Measurements from ENCODE around the gene RPL18A.

The RPL18A gene

DNA sequence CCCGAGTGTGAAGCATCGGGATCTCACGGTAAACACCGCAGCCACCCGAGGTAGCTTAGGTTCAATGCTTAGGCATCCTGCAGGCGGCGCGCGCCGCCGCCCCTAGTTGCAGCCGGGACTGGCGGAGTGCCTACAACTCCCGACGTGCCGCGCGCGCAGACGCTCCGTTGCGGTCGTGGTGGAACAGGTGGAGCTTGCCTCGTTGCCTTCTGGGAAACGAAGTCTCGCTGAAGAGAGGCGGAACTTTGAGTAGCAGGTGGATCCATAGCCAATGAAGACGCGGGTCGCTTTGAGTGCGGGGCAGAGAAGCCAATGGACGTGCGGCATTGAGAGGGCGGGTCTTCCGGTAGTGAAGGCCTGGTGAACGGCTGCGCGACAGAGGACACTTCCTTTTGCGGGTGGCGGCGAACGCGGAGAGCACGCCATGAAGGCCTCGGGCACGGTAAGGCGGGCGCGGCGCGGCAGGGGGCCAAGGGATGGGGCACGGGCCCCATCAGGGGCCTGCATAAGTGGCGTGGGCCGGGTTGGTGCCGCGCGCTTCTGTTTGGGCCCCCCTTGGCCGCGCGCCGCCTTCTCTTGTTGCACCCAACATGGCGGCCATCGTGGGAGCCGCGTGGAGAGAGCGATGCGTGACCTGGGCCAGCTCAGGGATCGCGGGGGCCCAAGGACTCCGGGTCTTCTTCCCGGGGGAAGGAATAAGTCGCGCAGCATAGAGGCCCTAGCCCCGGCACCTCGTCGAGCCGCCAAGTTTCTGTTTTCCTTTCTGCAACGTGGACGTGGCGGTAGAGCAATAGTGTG lies at the start of gene RPL18A:
Gene RPL18A (plus strand): TSS at position 378 of the 798 bp plus-strand sequence. CDS start 47 bp downstream, at position 425.
- DNase-seq (ENCODE audit: low spot score), result peak; percentile 100

DNA sequence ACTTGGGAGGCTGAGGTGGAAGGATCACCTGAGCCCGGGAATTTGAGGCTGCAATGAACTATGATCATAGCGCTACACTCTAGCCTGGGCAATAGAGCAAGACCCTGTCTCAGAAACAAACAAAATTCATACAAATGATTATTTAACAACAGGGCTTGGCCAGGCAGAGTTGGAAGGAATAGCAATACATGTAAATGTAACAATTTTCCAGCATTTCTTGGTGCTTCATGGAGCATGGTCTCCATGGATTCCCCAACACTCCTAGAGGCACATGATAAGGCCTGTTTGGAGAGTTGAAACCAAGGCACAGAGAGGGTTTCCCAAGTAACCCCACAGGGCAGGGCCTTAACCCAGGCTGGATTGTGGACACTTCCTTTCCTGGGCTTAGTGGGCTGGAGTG lies 48.6 kb upstream of the RPL18A start:
- no peak for DNase-seq (ENCODE audit: low spot score)

DNA sequence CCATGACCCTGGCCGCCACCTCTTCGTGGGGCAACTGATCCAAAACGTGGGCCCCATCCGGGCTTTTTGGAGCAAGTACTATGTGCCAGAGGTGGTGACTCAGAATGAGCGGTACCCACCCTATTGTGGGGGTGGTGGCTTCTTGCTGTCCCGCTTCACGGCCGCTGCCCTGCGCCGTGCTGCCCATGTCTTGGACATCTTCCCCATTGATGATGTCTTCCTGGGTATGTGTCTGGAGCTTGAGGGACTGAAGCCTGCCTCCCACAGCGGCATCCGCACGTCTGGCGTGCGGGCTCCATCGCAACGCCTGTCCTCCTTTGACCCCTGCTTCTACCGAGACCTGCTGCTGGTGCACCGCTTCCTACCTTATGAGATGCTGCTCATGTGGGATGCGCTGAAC lies 48.0 kb upstream of the RPL18A start:
- DNase-seq (ENCODE audit: low spot score), result no peak

DNA sequence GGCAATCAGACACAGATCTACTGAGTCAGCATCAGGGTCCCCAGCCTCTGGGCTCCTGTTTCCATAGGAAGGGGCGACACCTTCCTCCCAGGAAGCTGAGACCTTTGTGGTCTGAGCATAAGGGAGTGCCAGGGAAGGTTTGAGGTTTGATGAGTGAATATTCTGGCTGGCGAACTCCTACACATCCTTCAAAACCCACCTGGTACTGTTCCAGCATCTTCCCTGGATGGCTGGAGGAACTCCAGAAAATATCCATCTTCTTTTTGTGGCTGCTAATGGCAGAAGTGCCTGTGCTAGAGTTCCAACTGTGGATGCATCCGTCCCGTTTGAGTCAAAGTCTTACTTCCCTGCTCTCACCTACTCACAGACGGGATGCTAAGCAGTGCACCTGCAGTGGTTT lies 47.6 kb upstream of the RPL18A start:
- DNase-seq (ENCODE audit: low spot score), result no peak

DNA sequence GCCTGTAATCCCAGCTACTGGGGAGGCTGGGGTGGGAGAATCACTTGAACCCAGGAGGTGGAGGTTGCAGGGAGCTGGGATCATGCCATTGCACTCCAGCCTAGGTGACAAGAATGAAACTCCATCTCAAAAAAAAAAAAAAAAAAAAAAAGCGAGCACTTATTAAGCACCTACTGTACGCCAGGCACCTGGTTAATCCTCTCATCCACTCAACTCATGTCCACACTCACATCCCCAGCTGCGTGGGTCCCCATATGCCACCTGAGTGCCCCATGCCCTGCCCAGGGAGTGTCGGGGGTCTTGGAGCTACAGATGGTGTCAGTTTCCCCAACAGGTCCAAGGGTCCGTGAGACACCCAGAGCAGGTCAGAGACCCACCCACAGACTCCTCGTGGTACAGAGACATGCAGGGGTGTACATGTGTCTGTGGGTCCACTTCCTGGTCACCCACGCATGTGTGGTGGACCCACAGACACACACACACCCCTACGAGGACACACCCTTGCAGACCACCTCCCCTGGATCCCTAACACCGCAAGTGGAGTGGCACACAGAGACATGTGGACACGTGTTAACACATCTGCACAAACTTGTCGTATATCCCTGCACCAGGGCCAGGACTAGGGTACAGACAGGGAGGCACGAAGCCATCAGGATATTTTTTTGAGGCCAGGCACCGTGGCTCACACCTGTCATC lies 41.9 kb upstream of the RPL18A start:
- no peak for DNase-seq (ENCODE audit: low spot score)

DNA sequence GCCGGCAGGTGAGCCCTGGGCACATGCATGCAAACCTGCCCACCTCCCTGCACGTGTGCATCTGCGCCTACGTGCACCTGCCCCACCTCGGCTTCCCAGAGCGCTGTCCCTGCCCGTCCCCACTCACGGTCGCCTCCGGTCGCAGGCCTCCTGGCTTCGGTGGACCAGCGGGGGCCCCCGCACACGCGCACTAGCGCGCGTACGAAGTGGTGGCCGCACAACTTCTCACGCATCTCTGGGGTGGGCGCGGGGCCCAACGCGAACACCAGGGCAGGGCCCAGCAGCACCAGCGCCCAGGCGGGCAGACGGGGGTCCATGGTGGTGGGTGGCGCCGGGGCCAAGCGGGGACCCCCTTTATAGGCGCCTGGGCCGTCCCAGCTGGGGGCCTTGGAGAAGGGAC lies 38.5 kb upstream of the RPL18A start, which contains the start of gene INSL3:
Gene INSL3 (minus strand): TSS at position 330 of the 400 bp plus-strand sequence. CDS start 13 bp downstream, at position 317.
- DNase-seq (ENCODE audit: low spot score), result no peak

DNA sequence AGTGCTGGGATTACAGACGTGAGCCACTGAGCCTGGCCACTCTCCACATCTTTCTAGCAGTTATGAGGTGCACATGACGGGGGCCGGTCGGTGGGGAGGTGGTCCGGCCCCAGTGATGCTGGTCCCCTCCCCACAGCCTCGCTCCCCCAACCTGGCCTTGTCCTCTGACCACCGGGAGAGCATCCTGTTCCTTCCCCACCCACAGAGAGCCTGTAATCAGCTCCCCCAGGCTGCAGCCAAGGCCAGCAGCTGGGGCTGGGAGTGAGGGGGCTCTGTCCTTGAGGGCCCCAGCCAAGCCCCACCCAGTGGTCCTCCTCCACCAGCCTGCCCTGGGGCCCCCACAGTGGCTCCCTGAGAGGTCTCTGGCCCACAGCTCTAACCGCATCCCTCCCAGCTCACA lies 35.4 kb upstream of the RPL18A start:
- no peak for DNase-seq (ENCODE audit: low spot score)

DNA sequence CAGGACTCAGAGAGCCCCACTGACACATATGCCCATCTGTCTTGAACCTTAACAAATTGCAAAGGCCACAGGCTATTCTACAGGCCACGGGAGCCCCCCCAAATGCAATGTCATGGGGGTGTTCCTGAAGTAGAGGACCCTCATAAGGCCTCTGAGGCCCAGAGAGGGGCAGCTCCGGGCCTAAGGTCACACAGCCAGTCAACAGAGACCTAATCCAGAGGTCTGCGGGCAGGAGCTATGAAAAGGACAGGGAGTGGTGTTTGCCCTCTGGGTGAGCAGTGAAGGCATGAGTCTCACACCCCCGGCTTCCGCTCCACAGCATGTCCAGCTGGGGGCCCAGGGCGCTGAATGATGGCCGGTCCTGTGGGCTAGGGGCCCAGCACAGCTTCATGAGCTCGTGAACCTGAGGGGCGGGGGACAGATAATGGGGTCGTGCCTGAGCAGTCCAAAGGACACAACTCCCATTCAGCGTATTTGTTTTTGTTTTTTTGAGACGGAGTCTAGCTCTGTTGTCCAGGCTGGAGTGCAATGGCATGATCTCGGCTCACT lies 33.1 kb upstream of the RPL18A start:
- DNase-seq (ENCODE audit: low spot score), result no peak

DNA sequence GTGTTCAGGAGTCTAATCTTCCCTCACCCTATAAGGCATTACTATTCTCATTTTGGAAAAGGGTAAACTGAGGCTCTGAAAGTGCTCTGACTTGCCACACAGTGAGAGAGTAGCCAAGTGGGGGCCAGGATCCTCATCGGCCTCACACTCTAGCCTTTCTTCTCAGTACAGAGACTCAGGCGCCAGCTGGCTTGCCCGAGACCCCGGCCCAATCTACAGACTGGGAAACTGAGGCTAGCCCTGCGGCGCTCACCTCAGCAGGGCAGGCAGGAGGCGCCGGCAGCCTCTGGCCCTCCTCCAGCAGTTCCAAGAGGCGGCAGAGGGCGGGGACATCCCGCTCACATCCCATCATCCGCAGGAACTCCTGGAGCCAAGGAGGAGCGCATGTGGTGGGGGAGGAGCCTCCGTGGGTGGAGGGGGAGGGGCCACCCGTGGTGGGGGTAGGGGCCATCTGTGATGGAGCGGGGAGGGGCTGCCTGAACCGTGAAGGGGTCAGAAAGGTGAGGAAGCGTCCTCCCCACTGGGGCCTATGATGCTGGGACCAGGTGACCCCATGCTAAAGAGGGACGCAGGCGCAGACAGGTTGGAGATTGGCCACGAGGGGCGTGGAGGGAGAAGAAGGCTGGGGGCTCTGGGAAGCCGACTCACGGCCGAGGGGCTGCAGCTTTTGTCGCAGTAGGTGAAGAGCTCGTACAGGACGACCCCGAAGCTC lies 29.7 kb upstream of the RPL18A start:
- no peak for DNase-seq (ENCODE audit: low spot score)

DNA sequence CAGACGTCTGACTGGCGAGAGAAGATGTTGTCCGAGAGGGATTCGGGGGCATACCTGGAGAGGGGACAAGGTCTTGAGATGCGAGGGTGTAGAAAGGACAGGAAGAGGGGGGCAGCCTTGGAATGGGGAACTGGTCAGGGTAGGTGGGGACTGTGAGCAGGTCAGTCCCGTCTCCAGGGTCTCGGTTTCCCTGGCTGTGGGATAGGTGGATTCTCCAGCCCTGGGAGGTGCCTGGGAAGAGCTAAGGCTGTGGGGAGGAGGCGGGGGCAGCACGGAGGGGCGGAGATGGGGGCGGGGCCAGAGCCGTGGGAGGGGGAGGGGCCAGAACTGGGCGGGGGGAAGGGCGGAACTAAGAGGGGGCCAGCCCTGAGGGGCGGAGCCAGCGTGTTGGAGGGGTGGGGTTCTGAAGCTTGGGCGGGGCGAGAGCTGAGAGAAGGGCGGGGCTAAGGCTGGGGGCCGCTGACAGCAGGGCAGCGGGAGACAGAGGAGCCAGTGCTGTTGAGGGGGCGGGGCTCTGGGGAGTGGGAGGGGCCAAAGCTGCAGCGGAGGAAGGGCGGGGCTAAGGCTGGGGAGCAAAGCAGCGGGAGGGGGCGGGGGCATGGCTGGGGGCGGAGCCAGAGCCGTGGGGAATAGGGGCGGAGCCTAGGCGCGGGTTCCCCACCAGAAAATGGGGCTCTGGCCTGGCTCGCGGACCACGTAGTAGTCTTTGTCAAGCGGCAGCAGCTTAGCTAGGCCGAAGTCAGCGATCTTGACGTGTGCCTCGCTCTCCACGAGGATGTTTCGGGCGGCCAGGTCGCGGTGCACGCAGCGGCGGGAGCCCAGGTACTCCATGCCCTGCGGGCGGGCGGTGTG lies 28.9 kb upstream of the RPL18A start:
- DNase-seq (ENCODE audit: low spot score), result no peak

DNA sequence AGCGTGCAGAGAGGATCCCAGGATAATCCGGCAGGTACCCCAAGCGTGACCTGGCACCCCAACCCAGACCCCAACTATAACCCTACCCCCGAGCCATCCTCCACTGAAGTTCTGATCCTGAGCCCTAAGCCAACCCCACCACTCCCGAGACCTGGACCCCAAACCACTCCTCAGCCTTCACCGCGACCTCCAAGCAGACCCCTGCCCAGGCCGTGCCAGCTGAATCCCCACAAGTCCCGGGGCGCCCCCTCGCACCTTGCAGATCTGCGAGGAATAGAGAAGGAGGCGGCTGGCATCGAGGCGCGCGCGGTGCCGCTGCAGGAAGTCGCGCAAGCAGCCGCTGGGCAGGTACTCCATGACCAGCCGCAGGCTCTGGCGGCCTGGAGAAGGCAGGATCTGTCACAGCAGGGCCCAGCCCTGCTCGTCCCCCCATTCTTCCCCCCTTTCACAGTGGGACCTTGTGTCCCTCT lies 28.3 kb upstream of the RPL18A start:
- DNase-seq (ENCODE audit: low spot score), result no peak

DNA sequence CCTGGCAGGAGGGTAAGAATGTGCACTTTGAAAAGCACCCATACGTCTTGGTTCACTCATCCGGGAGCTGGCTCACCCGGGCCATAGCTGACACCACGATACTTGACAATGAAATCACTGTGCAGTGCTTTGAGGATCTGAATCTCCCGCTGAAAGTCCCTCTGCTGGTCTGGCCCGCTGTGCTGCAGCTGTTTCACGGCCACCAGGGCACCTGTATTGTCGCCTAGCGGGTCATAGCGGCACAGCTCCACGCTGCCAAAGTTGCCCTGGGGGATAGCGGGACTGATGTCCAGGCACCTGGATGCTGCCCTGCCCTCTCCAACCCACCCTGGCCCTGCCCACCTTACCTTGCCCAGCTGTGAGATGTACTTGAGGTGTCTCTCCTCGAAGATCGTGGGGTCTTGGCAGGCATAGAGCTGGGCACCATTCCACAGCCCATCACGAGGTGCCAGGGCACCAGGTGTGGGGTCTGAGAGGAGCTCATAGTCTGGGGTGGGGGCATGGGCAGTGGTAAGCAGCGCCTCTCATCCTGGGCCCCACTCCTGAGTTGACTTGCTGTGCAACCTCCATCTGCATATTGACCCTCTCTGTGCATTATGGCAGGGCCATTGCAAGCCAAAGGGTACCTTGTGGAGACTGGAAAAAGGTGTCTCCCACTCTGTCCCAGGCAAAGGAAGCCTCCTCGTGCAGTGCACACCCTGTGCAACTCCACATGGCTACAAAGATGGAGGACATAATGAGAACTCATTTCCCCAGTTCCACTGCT lies 27.1 kb upstream of the RPL18A start:
- DNase-seq (ENCODE audit: low spot score), result no peak

DNA sequence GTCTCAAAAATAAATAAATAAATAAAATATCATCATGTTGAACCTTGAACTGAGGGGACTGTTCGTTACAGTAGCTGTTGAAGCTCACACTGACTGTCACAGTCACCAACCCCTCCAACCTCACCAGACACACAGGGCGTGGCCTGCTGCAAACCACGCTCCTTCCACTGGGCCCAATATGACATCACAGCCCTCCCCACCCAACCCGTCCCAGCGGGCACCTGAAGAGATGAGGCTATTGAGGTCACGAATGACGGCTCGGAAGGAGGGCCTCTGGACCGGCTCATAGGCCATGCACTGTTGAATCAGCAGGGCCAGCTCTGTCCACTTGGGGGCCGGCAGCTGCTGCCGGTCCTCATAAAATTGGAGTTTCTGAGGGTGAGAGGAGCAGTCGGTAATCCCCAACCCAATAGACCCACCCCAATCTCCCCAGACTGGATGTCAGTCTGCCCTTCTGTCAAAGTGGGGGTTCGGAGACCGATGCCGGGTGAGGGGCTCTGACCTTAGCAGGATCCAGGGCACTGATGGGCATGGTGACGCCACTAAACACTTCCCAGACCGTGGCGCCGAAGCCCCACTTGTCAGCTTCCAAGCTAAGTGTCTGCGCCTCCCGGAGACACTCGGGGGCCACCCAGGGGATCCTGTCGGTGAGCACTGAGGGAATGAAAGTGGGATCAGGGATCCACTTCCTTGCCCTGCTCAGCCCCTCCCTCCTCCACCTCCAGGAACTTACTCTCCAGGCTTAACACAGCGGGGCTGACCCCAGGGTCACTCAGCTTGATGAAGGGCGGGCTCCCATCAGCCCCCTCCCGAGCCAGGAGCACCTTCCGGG lies 25.1 kb upstream of the RPL18A start:
- DNase-seq (ENCODE audit: low spot score), result no peak

DNA sequence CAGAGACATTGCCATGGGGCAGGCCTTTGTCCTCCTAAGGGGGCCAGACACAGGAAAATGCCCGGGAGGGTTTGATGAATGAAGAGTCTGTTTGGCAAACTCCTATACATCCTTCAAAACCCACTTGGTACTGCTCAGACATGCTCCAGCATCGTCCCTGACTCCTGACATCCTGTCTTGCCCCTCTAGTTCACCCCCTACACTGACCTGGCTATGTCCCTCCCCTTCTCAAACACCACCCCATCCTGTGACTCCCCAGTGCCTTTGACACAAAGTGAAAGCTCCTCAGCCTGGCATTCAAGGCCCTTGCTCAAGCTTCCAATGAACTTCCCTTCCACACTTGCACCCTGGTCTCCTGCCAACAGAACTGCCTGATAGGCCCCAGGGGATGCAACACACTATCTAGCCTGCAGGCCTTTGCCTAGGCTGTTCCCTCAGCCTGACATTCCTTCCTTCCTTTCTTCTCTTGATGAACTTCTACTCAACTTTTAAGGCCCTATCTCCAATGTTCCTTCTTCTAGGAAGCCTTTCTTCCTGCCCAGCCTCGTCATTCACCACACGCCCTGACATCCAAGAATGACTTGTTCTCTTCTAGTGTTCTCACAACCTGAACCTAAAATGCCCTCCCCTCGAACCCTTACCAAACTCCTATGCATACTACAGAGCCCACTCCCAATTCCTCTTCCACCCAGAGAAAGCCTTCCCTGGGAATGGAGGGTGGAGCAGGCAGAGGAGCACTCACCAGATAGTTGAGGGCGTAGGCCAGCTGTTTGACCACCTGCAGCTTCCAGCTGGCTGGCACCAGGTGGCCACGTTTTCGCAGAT lies 24.3 kb upstream of the RPL18A start:
- DNase-seq (ENCODE audit: low spot score), result no peak

DNA sequence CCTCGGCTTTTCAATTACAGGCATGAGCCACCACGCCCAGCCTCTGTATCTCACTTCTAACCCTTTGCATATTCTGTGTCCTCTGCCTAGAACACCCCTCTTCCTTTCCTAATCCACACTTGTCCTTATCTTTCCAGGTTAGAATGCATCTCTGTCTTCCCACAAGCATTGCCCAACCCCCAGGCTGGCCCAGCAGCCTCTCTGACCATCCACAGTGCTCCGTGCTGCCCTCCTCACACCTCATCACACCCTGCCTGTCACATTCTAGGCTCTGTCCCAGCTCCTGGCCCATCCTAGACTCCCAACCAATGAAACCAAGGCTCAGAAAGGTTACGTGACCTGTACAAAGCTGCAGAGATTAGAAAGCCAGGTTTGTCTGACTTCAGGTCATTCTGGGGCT lies 23.2 kb upstream of the RPL18A start:
- no peak for DNase-seq (ENCODE audit: low spot score)

DNA sequence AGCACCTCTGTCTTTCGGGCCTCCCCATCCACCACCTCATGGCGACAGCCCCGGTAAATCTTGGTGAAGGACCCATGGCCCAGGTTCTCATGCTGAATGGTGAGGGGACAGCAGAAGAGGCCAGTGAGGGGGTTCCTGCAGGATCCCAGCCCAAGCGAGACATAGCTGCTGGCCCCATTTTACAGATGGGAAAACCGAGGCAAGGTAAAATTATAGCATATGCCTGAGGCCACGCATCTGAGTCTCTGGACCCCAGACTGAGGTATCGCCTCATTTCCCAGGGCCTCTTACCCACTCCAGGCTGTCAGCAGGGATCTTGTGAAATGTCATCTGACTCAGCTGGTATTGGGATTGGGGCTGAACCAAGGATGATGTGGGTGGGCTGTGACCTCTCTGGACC lies 21.7 kb upstream of the RPL18A start:
- no peak for DNase-seq (ENCODE audit: low spot score)

DNA sequence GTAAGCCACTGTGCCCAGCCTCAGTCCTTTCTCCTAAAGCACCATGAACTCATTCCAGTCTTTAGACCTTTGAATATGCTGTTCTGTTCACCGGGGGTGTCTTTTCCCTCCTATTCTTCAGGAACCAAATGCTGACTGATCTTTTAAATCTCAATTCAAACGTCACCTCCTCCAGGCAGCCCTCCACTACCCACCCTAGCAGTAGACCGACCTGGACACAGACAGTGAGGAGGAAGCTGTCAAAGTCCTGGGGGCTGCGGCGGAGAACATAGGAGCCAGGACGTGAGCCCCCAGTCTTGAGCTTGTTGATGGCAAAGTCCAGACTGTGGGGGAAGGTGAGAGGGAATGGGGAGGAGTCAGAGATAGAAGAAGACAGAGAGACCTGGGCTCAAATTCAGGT lies 19.7 kb upstream of the RPL18A start:
- no peak for DNase-seq (ENCODE audit: low spot score)

DNA sequence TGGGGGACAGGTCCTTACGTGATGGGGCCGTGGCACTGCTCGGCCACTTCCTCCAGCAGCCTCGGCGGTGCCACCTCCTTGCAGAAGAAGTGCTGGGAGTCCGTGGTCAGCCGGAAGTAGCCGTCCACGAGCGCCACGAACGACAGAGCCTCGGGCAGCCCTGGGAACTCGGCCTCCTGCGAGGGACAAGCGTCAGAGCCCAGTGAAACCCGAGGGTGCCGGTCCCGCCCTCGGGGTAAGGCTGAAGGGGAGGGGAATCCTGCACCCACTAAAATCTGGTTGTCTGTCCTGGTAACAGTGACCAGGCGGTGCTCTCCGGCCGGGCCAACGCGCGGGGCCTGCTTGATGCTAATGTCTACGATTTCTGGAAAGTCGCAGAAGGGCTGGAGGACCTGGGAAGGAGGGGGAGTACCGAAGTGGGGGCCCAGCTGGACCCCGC lies 18.3 kb upstream of the RPL18A start:
- DNase-seq (ENCODE audit: low spot score), result no peak
